Measurements from ENCODE around the gene TOPORS. TPM values are rescaled to one million over a fixed set of nuclear protein-coding genes. Genes with fewer than 3 reads are reported as not detected.
"Not testable (repeated sequence)": the region's sequence is repeated elsewhere in the genome, so short reads cannot be mapped to it uniquely, and the experiment has no call there.

The TOPORS gene
- polyA plus RNA-seq (2013, experiment 1 of 2) = 18.3 TPM
- polyA plus RNA-seq (2013, experiment 2 of 2) = 18.6 TPM

DNA sequence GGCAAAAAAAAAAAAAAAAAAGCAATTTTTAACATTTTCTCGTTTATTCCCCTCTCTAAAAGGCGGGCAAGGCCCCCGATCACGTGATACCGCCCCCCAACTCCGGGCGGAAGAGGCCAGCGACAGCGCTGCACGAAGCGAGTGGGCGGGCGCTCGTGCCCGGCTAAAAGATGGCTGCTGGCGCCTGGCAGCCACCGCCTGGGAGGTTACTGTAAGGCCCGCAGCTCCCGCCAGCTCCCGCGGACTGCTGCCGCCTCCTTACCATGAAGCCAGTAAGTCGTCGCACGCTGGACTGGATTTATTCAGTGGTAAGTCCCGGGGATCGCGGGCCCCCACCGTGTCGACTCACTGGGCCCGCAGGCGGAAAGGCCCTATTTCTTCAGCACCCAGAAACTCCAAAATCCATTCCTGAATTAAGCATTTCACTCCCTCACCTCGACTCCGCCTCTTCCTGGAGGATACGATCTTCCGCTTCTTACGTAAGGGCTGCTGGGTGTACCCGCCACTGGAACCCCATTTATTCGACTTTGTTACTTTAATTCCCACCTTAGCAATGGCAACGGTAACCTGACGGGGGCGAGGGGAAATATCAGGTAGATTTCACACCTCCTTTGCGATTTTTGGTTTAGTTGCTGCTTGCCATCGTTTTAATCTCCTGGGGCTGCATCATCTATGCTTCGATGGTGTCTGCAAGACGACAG is at the start of gene TOPORS, which contains the start of gene SMIM27:
Gene TOPORS (minus strand): TSS at position 415 of the 701 bp plus-strand sequence. CDS start 150 bp downstream, at position 265.
Gene SMIM27 (plus strand): TSS at position 156 of the 701 bp plus-strand sequence. CDS start 108 bp downstream, at position 264.
- Histone ChIP-seq H2BK120ac (ENCODE audit: low read depth, low read length) (peak within 1 kb of the TSS; percentile 56), H3K79me1 (replicated peaks; ENCODE audit: low read length, poor library complexity, severe bottlenecking) (peaks cover 13% of the 10 kb centered on the region), H3K18ac (ENCODE audit: low read depth in 1 of 2, low read length in 2 of 2) (peak within 1 kb of the TSS; percentile 87 to 97), H4K8ac (ENCODE audit: low read length) (peak within 1 kb of the TSS; percentile 78), H3K36me3 (ENCODE audit: control insufficient read depth in 1 of 2, insufficient read depth in 2 of 2, low read depth in 1 of 2, low read length in 2 of 2) (peaks cover 0 to 18% of the 10 kb centered on the region in 2 experiments), H3K9ac (ENCODE audit: low read length) (peak within 1 kb of the TSS; percentile 99), H2BK5ac (ENCODE audit: low read depth, low read length, poor library complexity, severe bottlenecking) (peak within 1 kb of the TSS; percentile 81), H3K4ac (ENCODE audit: low read depth in 1 of 2, low read length in 2 of 2) (peak within 1 kb of the TSS; percentile 92 to 99), H3K27ac (ENCODE audit: low read length, poor library complexity, severe bottlenecking) (peak within 1 kb of the TSS; percentile 97), H2BK12ac (ENCODE audit: low read length in 2 of 2) (peak within 1 kb of the TSS in 1 of 2 experiments; percentile 32), H3K23ac (ENCODE audit: low read length in 2 of 2) (peak within 1 kb of the TSS in 1 of 2 experiments; percentile 93), H3K9me3 (ENCODE audit: control insufficient read depth, low read length) (no peaks in the 10 kb centered on the region), H3K27me3 (ENCODE audit: control insufficient read depth in 1 of 2, insufficient read depth in 1 of 2, low read length in 2 of 2) (no peaks in the 10 kb centered on the region), H2AFZ (ENCODE audit: low read depth, low read length) (peak within 1 kb of the TSS; percentile 88), H3K14ac (ENCODE audit: low read length in 2 of 2) (peak within 1 kb of the TSS; percentile 26 to 89), H3K4me3 (ENCODE audit: insufficient read depth in 1 of 2, low read depth in 1 of 2, low read length in 2 of 2) (peak within 1 kb of the TSS; percentile 87 to 99), H2AK5ac (ENCODE audit: low read length, severe bottlenecking) (peak within 1 kb of the TSS; percentile 41), H3K4me1 (ENCODE audit: control insufficient read depth, insufficient read depth, low read depth, low read length) (peaks cover 3% of the 10 kb centered on the region), H4K91ac (ENCODE audit: low read length) (peak within 1 kb of the TSS; percentile 85), H2BK15ac (ENCODE audit: low read depth, poor library complexity, severe bottlenecking) (peak within 1 kb of the TSS; percentile 99), H3K4me2 (ENCODE audit: low read length, poor library complexity, severe bottlenecking) (peak within 1 kb of the TSS; percentile 79)
- peak; percentile 94 for DNase-seq
- under 1% methylated on average over 45 of the region's 46 CpGs for WGBS

- WGBS = 83% methylated on average over 1 of the region's 3 CpGs
Measured at GRCh38 chr9:32599021-32599420, 46.6 kb upstream of the TOPORS start.

GRCh38 chr9:32596936-32597335 is 44.5 kb upstream of the TOPORS start:
- Histone ChIP-seq H3K9me3 (ENCODE audit: control insufficient read depth, low read length) (no peaks in the 10 kb centered on the region), H3K4me3 (ENCODE audit: insufficient read depth in 1 of 2, low read depth in 1 of 2, low read length in 2 of 2) (no peak overlapping the region), H2BK12ac (ENCODE audit: low read length in 2 of 2) (no peak overlapping the region), H3K4me2 (ENCODE audit: low read length, poor library complexity, severe bottlenecking) (no peak overlapping the region), H3K36me3 (ENCODE audit: control insufficient read depth in 1 of 2, insufficient read depth in 2 of 2, low read depth in 1 of 2, low read length in 2 of 2) (no peaks in the 10 kb centered on the region), H3K79me1 (replicated peaks; ENCODE audit: low read length, poor library complexity, severe bottlenecking) (no peaks in the 10 kb centered on the region), H4K91ac (ENCODE audit: low read length) (no peak overlapping the region), H2AFZ (ENCODE audit: low read depth, low read length) (no peak overlapping the region), H3K9ac (ENCODE audit: low read length) (no peak overlapping the region), H3K14ac (ENCODE audit: low read length in 2 of 2) (no peak overlapping the region), H2BK120ac (ENCODE audit: low read depth, low read length) (no peak overlapping the region), H3K23ac (ENCODE audit: low read length in 2 of 2) (no peak overlapping the region), H3K4ac (ENCODE audit: low read depth in 1 of 2, low read length in 2 of 2) (no peak overlapping the region), H2AK5ac (ENCODE audit: low read length, severe bottlenecking) (no peak overlapping the region), H3K4me1 (ENCODE audit: control insufficient read depth, insufficient read depth, low read depth, low read length) (no peaks in the 10 kb centered on the region), H2BK15ac (ENCODE audit: low read depth, poor library complexity, severe bottlenecking) (no peak overlapping the region), H3K27me3 (ENCODE audit: control insufficient read depth in 1 of 2, insufficient read depth in 1 of 2, low read length in 2 of 2) (peaks cover 4 to 7% of the 10 kb centered on the region in 2 experiments), H3K27ac (ENCODE audit: low read length, poor library complexity, severe bottlenecking) (no peak overlapping the region), H4K8ac (ENCODE audit: low read length) (no peak overlapping the region), H2BK5ac (ENCODE audit: low read depth, low read length, poor library complexity, severe bottlenecking) (no peak overlapping the region), H3K18ac (ENCODE audit: low read depth in 1 of 2, low read length in 2 of 2) (no peak overlapping the region)
- DNase-seq = no peak

More at GRCh38 chr9:32599021-32599420, 46.6 kb upstream of the TOPORS start:
- H2AFZ ChIP-seq (ENCODE audit: low read depth, low read length); H3K36me3 ChIP-seq (ENCODE audit: control insufficient read depth in 1 of 2, insufficient read depth in 2 of 2, low read depth in 1 of 2, low read length in 2 of 2); H2AK5ac ChIP-seq (ENCODE audit: low read length, severe bottlenecking); H3K18ac ChIP-seq (ENCODE audit: low read depth in 1 of 2, low read length in 2 of 2); DNase-seq; H2BK5ac ChIP-seq (ENCODE audit: low read depth, low read length, poor library complexity, severe bottlenecking); H2BK120ac ChIP-seq (ENCODE audit: low read depth, low read length); H3K4me1 ChIP-seq (ENCODE audit: control insufficient read depth, insufficient read depth, low read depth, low read length); H4K91ac ChIP-seq (ENCODE audit: low read length); H3K79me1 ChIP-seq (replicated peaks; ENCODE audit: low read length, poor library complexity, severe bottlenecking); H4K8ac ChIP-seq (ENCODE audit: low read length); H3K14ac ChIP-seq (ENCODE audit: low read length in 2 of 2); H2BK15ac ChIP-seq (ENCODE audit: low read depth, poor library complexity, severe bottlenecking); H3K4me3 ChIP-seq (ENCODE audit: insufficient read depth in 1 of 2, low read depth in 1 of 2, low read length in 2 of 2); H3K27ac ChIP-seq (ENCODE audit: low read length, poor library complexity, severe bottlenecking); H3K23ac ChIP-seq (ENCODE audit: low read length in 2 of 2); H3K4ac ChIP-seq (ENCODE audit: low read depth in 1 of 2, low read length in 2 of 2); H3K9ac ChIP-seq (ENCODE audit: low read length); H2BK12ac ChIP-seq (ENCODE audit: low read length in 2 of 2); H3K9me3 ChIP-seq (ENCODE audit: control insufficient read depth, low read length); H3K4me2 ChIP-seq (ENCODE audit: low read length, poor library complexity, severe bottlenecking): not testable (repeated sequence)
- peaks cover 7 to 11% of the 10 kb centered on the region in 2 experiments for H3K27me3 ChIP-seq (ENCODE audit: control insufficient read depth in 1 of 2, insufficient read depth in 1 of 2, low read length in 2 of 2)

DNA sequence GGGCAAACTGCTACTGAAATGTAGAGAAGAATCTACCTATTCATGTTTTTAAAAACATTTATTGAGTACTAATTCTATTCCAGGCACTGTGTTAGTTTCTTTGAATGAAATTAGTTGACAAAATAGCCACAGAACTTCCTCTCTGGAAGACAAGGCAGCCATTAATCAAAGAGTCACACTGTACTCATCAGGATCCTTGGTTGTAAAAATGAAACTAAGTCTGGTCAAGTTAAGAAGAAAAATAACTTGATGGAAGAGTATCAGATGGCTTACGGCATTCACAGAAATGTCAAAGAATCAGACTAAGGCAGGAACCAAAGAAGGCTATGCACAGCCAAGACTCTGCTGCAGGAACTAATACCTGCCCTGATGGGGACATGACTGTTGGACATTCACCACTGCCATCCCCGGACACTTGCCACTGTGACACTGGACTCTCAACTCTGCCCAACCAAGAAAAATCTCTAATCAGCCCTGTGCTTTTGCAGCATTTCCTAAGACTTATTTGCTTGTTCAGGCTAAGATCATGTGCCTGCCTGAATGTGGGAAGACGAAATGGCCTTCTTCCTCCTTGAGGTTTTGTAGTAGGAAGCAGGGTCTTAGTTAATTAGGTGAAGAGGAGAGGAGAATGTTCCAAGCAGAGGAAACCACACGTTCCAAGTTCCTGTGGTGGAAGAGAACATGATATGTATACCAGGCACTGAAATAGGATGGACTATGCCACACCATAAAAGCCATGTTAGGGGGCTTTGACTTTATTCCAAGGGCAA is 43.9 kb upstream of the TOPORS start:
- H4K91ac ChIP-seq (ENCODE audit: low read length) = no peak overlapping the region
- H3K36me3 ChIP-seq (ENCODE audit: control insufficient read depth in 1 of 2, insufficient read depth in 2 of 2, low read depth in 1 of 2, low read length in 2 of 2) = no peaks in the 10 kb centered on the region
- H2AK5ac ChIP-seq (ENCODE audit: low read length, severe bottlenecking) = no peak overlapping the region
- H3K14ac ChIP-seq (ENCODE audit: low read length in 2 of 2) = no peak overlapping the region
- 62% methylated on average over 4 of the region's 4 CpGs for WGBS
- H3K4me2 ChIP-seq (ENCODE audit: low read length, poor library complexity, severe bottlenecking) = no peak overlapping the region
- no peak overlapping the region for H3K4me3 ChIP-seq (ENCODE audit: insufficient read depth in 1 of 2, low read depth in 1 of 2, low read length in 2 of 2)
- no peak for DNase-seq
- H2AFZ ChIP-seq (ENCODE audit: low read depth, low read length) = no peak overlapping the region
- H3K27me3 ChIP-seq (ENCODE audit: control insufficient read depth in 1 of 2, insufficient read depth in 1 of 2, low read length in 2 of 2) = peaks cover 0 to 7% of the 10 kb centered on the region in 2 experiments
- H3K79me1 ChIP-seq (replicated peaks; ENCODE audit: low read length, poor library complexity, severe bottlenecking) = no peaks in the 10 kb centered on the region
- H3K4me1 ChIP-seq (ENCODE audit: control insufficient read depth, insufficient read depth, low read depth, low read length) = no peaks in the 10 kb centered on the region
- H3K23ac ChIP-seq (ENCODE audit: low read length in 2 of 2) = no peak overlapping the region
- H3K18ac ChIP-seq (ENCODE audit: low read depth in 1 of 2, low read length in 2 of 2) = no peak overlapping the region
- H3K9me3 ChIP-seq (ENCODE audit: control insufficient read depth, low read length) = no peaks in the 10 kb centered on the region
- H2BK120ac ChIP-seq (ENCODE audit: low read depth, low read length) = no peak overlapping the region
- H2BK5ac ChIP-seq (ENCODE audit: low read depth, low read length, poor library complexity, severe bottlenecking) = no peak overlapping the region
- H3K9ac ChIP-seq (ENCODE audit: low read length) = no peak overlapping the region
- H3K27ac ChIP-seq (ENCODE audit: low read length, poor library complexity, severe bottlenecking) = no peak overlapping the region
- no peak overlapping the region for H3K4ac ChIP-seq (ENCODE audit: low read depth in 1 of 2, low read length in 2 of 2)
- H4K8ac ChIP-seq (ENCODE audit: low read length) = no peak overlapping the region
- H2BK15ac ChIP-seq (ENCODE audit: low read depth, poor library complexity, severe bottlenecking) = no peak overlapping the region
- no peak overlapping the region for H2BK12ac ChIP-seq (ENCODE audit: low read length in 2 of 2)

Data from mesenchymal stem cell (in vitro differentiated cells and primary cell).